Activated CD8-positive, alpha-beta memory T cell treated with anti-CD3 and anti-CD28 coated beads for 1 hour (primary cell): ENCODE results near the gene ATOX1.
"Not testable (repeated sequence)": the region's sequence is repeated elsewhere in the genome, so short reads cannot be mapped to it uniquely, and the experiment has no call there.

ENCODE experiments used
- DNase-seq, 2 donors: peaks; one replicate each; pipeline ENCODE4 v3.0.0-alpha.2; 2020; ENCODE audit warnings: low read depth in 1 of 2; ENCODE audit errors: extremely low read depth in 1 of 2

The ATOX1 gene, protein sequence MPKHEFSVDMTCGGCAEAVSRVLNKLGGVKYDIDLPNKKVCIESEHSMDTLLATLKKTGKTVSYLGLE

DNA sequence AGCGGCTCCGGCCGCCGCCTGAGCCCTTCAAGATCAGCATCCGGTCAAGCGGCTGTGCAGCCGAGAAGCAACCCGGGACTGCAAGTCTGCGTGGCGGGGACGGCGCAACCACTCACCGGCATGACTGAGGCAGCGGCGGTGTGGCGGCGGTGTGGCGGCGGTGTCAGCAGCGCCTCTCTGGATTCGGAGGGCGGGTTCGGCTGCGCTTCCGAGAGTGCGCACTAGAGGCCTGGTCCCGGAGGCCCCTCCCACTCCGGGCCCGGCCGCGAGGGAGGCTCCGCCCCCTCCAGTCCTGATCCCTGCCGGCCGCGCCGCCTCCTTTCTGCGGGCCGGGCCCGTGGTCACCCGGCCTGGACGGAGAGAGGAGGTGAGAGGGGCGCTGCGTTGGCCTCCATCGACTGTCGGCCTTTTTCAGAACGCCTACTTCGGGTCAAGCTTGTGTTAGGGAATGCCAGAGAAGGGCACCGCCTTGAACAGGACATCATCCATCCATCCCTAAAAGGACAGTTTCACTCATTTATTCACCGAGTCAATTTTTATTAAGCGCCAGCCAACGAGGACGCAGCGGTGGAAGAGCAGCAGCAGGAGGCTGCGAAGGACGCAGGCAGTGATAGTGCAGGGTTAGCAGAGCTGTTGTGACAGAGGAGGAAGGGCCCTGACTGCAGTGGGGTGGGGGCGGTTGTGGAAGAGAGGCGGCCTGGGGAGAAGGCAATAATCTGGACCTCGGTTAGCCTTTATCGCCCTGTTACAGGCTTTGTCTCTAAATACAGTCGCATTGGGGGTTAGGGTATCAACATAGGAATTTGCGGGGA is at the start of gene ATOX1:
TSS of gene ATOX1 (minus strand) at position 202 of the 812 bp plus-strand sequence. CDS start at position 122, 80 bp downstream.
- DNase-seq, result peak; percentile 69 to 84

DNA sequence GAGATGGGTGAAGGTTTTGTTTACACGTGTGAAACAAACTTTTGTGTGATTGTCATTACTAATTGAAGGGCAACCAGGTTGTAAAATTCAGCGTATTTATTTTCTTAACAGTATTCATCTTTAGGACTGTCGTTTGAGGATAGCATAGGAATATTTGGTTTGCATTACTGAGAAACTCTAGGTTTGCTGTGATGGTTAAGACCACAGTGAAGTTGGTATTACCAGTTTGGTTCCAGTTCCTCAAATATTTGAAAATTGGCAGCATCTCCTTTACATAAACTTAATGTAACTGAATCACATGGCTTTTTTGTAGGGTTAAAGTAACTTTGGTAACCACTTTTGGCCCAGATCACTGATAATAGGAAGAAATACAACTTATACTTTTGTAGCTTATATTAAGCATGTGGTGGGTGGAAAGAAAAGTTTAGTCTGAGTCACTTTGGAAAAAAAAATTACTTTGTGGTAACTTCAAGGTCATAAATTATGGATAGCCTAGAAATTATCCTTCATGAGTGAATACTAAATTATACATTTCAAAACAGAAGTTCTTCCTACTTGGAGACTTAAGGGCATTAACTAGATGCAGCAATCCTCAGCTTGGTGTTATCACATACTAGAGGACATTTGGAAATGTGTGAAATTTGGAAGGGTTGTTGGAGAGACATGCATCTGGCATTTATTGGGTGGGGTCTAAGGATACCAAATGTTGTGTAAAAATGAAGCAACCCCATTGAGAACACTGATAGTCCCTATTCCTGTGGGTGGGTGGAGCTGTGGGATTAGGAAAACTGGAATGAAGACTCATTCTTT is 47.2 kb upstream of the ATOX1 start:
- no peak for DNase-seq

DNA sequence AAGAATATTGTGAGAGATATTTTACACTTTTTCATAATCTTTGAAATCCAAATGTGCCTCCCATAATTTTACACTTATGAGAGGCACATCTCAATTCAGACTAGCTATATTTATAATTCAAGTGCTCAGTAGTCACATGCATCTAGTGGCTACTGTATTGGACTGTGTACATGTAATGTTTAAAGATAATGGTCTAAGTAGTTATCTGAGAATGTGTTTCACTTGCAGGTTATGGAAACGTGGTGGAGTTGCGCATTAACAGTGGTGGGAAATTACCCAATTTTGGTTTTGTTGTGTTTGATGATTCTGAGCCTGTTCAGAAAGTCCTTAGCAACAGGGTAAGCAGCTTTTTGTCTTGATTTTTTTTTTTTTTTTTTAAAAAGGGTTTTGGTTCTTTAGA is 42.1 kb upstream of the ATOX1 start:
- DNase-seq, result no peak

DNA sequence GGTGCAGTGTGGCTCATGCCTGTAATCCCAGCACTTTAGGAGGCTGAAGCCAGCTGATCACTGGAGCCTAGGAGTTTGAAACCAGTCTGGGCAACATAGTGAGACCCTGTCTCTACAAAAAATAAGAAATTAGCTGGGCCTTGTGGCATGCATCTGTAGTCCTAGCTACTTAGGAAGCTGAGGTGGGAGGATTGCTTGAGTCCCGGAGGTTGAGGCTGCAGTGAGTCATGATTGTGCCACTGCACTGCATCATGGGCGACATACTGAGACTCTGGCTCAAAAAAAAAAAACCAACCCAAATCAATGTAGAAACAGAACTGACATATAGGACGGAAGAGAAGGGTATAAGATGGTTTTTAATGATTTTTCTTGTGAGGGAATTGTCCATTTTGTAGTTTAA is 41.0 kb upstream of the ATOX1 start:
- no peak for DNase-seq

DNA sequence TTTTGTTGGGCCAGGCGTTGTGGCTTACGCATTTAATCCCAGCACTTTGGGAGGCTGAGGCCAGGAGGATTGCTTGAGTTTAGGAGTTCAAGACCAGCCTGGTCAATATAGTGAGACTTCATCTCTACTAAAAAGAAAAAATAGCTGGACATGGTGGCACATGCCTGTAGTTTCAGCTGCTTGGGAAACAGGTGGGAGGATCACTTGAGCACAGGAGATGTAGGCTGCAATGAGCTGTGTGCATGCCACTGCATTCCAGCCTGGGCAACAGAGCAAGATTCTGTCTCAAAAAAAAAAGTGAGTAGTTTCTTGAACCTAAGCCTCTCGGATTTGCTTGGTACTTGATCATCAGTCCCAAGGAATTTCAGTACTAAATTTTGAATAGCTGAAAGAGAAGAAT is 40.2 kb upstream of the ATOX1 start:
- DNase-seq, result no peak

DNA sequence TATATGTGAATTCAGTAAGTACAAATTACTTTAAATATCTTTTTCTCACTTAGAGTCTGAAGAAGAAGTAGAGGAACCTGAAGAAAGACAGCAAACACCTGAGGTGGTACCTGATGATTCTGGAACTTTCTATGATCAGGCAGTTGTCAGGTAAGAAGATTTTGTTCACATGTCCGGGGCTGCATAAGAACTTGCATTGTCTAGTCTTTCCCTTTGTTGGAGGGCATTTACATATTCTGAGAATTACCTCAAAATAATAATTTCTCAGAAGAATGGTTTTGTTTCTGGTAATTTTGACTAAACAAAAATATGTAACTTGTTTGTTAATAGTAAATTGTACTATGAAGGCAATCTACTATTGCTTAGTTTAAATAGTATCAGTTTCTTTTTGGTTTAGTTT is 37.0 kb upstream of the ATOX1 start:
- DNase-seq, result no peak

DNA sequence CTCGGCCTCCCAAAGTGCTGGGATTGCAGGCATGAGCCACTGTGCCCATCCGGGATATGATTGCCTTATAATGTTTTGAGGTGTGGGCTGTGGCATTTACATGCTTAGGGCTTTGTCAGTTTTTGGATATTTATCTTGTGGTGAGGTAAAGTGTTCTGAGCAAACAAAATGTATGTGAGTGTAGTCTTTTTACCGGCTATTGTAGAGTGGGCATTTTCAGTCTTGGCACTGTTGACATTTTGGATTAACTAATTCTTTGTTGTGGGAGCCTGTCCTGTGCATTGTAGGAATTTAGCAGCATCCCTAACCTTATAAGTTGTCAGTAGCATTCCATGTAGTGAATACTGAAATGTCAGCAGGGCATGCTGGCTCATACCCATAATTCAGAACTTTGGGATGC is 34.9 kb upstream of the ATOX1 start:
- DNase-seq, result no peak

DNA sequence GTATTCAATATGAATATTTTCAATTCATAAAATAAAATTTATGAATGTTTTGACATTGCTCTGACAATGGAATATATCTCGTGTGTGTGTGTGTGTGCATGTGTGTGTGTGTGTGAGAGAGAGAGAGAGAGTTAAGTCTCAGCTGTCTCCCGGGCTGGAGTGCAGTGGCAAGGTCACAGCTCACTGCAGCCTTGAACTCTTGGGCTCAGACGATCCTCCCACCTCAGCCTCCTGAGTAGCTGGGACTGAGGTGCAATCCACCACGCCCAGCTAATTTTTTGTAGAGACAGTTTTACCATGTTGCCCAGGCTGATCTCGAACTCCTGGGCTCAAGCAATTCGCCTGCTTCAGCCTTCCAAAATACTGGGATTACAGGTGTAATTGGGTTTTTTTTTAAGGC is 29.4 kb upstream of the ATOX1 start:
- no peak for DNase-seq

DNA sequence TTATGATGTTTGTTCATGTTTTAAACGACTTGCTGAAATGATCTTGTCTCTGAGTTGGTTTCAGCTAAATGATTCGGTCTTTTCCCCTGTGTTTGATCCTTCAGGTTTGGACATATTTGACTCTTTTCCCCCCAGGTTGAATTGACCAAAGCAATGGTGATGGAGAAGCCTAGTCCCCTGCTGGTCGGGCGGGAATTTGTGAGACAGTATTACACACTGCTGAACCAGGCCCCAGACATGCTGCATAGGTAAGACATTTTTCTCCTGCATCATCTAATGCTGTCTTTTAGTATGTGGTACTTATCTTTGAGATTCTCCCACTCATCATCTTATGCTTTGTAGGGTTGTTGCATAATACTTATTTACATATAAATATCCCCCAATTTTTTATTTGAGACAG is 28.0 kb upstream of the ATOX1 start:
- DNase-seq, result no peak

DNA sequence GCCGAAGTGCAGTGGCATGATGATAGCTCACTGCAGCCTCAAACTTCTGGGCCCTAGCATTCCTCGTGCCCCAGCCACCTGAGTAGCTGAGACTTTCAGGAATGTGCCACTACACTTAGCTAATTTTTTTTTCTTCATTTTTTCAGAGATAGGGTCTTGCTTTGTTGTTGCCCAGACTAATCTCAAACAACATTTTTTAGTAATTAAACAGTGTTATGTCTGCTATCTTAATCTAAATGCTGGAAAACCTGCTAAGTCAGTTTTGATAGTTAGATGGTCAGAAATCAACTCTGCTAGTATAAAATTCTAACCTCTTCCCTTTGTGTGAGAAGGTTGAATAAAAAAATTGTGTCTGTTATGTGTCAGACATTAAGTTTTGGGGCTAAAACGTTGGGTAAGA is 25.7 kb upstream of the ATOX1 start:
- DNase-seq, result no peak

DNA sequence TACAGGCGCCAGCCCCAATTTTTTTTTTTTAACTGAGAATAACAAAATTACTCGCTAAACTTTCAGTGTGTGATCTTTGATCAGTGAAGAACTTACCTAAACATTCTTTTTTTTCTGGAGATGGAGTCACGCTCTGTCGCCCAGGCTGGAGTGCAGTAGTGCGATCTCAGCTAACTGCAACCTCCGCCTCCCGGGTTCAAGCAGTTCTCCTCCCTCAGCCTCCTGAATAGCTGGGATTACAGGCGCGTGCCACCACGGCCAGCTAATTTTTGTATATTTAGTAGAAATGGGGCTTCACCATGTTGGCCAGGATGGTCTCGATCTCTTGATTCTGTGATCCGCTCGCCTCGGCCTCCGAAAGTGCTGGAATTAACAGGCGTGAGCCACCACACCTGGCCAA is 25.2 kb upstream of the ATOX1 start:
- DNase-seq, result not testable (repeated sequence)

DNA sequence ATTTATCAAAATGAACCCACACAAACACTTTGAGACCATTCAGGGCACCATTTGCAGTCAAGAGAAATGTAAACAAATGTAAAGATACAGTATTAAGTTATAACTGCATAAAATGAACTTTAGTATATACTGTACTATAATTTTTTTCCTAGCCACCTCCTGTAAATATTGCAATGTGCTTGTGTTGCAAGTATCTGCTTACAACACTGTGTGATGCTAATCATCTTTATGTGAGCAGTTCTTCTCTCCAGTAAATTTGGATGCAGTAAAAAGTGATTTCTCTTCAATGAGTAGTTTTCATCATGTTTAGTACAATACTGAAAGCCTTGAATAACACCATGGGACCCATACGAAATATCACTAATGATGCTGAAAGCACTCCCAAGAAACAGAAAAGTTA is 22.8 kb upstream of the ATOX1 start:
- no peak for DNase-seq

DNA sequence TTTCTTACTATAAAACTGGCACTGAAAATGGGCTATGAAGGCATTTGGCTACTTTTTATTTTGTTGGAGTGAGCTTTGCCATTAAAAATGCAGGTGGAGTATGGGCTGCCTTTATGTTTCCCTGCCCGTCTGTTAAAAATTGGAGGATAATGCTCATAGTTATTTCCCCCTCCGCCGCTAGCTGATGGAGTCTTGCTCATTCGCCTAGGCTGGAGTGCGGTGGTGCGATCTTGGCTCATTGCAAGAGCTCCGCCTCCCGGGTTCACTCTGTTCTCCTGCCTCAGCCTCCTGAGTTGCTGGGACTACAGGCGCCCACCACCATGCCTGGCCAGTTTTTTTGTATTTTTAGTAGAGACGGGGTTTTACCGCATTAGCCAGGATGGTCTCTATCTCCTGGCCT is 21.9 kb upstream of the ATOX1 start:
- no peak for DNase-seq

DNA sequence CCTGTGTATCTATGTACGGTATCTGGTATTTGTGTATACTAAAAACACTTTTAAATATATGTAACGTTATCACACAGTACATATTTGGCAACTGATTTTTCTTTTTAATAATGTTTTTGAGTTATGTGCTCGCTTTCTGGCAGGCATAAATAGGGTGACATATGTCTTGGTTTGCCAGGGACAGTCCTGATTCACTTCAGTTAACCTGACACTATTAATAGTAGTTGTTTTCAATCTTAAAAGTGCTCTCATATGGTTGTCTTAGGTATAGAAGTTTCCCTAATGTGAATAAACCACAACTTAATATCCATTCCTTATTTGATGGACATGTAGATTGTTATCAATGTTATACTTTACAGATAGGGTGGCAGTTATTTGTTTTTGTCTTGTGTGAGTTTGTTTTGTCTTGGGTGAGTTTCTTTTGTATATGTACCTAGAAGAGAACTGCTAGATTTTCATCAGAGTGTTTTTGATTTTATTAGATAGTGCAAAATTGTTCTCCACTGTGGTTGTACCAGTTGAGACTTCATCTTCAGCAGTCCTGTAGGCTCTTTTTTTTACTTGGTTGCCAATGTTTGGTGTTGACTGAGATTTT is 21.2 kb upstream of the ATOX1 start:
- no peak for DNase-seq

DNA sequence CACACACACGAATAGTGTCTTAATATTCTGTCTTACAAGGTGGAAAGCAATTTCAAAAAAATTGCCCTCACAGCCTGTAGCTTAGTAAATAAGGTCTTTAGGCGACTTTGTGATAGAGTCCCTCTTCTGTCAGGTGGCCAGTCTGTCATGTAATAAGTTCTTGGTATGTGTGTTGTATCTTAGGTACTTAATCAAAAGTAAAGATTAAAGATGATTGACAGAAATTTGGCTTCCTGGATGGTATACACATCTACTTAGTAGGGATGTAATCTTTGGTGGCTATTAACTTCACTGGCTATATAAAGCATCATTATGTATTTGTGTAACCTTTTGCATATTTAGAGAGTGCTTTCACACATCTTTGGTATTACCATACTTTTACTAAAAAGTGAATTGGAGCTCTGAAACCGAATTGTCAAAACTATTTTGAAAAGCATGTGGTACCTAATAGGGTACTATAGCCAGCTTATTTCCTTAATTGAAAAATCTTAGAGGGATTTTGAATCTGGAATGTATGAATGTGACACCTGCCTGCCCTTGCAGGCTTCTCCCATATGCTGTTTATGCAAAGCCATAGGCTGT is 16.7 kb upstream of the ATOX1 start:
- no peak for DNase-seq

DNA sequence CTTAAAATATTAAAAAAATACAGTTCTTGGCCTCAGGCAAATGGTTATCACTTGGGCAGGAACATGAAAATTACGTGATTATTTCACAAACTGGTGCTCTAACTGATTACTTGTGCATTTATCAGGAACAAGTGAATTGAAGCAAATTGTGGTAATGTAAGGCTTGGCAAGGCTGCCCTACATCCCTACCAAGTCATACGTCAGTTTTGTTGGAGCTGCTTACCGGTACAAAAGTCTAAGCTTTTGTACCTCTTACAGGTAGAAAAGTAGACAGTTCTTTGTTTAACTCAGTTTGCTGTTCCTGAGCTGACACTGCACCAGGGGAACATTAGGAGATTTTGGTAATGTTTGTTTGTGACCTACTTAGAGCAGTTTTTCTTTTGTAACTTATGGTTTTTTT is 15.5 kb upstream of the ATOX1 start:
- DNase-seq, result no peak

DNA sequence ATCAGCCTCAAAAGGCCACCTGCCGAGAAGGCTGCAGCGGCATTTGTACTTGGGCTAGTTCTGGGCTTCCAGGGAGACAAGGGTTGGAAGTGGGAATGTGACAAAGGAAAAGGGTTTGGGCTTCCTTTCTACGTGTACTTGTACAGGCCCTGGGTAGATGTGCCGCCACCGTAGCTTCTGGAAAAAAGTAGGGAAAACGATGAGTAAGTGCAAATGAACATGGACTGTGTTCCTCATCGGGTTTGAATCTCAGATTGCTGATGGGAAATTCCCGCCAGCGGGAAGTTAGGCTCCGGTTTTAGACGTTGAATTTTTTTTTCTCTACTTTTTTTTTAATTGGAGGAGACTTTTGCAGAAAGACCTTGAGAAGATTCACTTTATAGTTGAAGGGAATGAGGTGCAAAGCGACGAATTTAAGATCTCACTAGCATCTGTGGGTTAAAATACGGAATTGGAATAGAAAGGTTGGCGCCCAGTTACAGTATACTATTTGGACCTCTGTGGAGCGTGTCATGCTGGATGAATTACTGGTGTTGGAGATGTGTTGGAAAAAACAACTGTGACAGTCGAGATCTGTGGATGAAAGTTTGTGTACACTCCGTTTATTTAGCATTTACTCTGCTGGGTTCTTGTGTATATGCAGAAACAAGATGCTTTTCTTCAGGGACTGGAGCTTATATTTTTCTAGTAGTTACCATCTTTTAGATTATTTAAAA is 14.6 kb upstream of the ATOX1 start:
- no peak for DNase-seq

DNA sequence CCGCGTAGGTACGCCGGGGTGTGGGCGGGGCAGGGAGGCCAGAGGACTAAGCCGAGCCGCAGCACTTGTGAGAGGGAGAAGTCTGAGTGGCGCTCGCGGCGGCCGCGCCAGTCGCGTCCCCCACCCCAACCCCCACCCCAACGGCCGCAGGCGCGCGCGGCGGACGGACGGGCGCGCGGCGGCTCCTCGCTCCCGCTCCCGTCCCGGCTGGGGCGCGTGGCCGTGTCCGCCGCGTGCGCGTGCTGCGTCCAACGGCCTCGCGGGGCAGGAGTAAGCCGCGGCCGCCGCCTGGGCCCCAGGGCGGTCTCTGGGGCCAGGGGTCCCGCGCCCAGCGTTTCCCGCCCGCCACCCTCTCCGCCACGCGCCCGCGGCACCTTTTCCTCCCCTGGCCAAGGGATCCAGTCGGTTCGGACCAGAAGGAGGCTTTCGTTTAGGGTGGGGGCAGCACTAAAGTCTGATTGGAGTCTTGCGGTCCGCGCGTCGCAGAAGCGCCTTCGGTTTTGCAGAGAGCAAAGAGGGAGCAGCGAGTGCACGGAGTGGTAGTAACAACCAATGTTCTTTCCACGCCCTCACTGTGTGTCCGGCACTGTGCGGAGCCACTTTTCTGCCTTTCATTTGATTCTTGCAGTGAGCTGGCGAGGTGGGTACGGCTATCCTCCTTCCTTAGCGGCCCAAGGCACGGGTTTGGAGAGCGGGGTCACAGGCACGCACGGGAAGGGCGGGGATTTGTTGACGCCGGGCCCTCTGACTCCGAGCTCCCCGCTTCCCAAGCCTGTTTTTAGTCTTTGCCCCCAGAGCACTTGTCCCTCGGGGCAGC is 13.8 kb upstream of the ATOX1 start:
- no peak for DNase-seq

DNA sequence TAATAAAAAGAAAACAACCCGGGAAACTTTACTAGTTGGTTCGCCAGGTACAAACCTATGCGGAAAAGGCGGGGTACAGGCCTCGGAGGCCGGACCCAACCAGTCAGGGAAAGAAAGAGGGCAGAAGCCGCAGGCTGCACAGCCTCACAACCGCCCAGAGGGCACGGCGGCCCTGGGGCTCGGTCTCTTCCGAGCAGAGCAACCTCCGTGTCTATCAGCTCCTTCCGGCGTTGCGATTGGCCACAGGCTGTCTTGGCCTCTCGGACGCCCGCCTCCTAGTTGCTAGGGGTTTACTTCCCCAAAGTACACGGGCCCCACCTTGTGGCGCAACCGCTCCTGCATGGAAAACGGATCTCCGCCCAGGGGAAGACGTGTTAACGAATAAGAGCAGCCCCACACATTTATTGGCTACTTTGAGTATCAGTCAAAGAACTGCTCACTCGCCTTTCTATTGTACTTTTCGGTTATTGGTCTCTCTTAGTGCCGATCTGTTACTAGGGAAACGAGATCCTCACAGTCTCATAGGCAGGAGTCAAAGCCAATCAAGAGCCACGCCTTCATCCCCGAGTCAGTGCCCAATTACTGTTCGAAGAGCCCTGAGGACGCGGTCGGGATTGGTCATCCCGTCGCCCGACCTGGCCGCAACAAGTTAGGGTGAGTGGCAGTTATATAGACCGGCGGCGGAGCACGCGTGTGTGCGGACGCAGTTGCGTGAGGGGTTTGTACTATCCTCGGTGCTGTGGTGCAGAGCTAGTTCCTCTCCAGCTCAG is 13.0 kb upstream of the ATOX1 start, which contains the start of gene G3BP1:
TSS of gene G3BP1 (plus strand) at position 696 of the 770 bp plus-strand sequence. CDS start 14,667 bp downstream, outside the sequence.
- peak; percentile 96 to 98 for DNase-seq
